ENCODE data around the gene VWA2.
"Not testable (repeated sequence)": the region's sequence is repeated elsewhere in the genome, so short reads cannot be mapped to it uniquely, and the experiment has no call there.

Gene VWA2

DNA sequence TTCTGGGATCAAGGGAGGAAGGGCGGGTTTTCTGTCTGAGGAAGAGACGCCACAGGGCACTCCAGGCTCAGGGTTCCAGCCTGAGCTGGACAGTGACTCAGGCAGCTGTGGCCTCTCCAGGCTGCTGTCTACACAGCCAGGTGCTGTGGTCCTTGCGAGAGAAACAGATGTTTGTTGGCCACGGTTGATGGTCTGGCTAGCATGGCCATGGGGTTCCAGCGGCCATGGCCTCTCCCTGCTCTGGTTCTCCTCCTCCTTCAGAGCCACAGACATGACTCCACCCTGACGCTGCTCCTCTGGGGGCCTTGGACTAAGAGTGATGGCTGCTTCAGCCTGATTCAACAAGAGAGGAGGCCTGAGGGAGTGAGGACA lies 89.4 kb downstream of the VWA2 start:
- no peaks in the 10 kb centered on the region for H3K36me3 ChIP-seq (ENCODE audit: insufficient read depth, low read length)
- peaks cover 24% of the 10 kb centered on the region for H3K27me3 ChIP-seq (ENCODE audit: control insufficient read depth, insufficient read depth, low read length)
- H3K4me2 ChIP-seq (ENCODE audit: low read length), result no peak overlapping the region
- H3K9me3 ChIP-seq (replicated peaks; ENCODE audit: low read length), result no peaks in the 10 kb centered on the region
- H3K4me1 ChIP-seq (ENCODE audit: control insufficient read depth, insufficient read depth, low read length), result no peaks in the 10 kb centered on the region
- no peak overlapping the region for H3K9ac ChIP-seq (ENCODE audit: low read depth, low read length)
- H3K4me3 ChIP-seq (ENCODE audit: low read length), result no peak overlapping the region

DNA sequence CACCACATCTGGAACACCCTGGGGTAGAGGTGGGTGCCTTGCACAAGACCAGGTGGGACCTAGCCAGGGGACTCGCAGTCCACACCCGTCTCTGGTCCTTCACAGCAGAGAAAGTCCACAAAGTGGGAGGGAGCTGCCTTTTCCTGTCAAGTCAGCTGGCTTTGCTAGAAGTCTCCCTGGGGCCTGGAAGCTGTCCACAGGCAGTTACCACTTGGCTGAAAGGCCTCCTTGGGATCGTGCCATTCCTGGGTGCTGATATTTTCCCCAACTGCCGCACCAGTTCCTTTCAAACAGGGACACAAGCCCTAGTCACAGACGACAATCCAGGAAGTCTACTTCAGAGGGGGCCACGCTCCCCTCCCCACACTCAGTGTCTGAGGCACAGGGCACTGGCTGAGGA lies 89.8 kb downstream of the VWA2 start:
- H3K9ac ChIP-seq (ENCODE audit: low read depth, low read length), result no peak overlapping the region
- H3K36me3 ChIP-seq (ENCODE audit: insufficient read depth, low read length), result no peaks in the 10 kb centered on the region
- peaks cover 25% of the 10 kb centered on the region for H3K27me3 ChIP-seq (ENCODE audit: control insufficient read depth, insufficient read depth, low read length)
- H3K4me3 ChIP-seq (ENCODE audit: low read length), result no peak overlapping the region
- H3K9me3 ChIP-seq (replicated peaks; ENCODE audit: low read length), result no peaks in the 10 kb centered on the region
- H3K4me1 ChIP-seq (ENCODE audit: control insufficient read depth, insufficient read depth, low read length), result no peaks in the 10 kb centered on the region
- no peak overlapping the region for H3K4me2 ChIP-seq (ENCODE audit: low read length)

DNA sequence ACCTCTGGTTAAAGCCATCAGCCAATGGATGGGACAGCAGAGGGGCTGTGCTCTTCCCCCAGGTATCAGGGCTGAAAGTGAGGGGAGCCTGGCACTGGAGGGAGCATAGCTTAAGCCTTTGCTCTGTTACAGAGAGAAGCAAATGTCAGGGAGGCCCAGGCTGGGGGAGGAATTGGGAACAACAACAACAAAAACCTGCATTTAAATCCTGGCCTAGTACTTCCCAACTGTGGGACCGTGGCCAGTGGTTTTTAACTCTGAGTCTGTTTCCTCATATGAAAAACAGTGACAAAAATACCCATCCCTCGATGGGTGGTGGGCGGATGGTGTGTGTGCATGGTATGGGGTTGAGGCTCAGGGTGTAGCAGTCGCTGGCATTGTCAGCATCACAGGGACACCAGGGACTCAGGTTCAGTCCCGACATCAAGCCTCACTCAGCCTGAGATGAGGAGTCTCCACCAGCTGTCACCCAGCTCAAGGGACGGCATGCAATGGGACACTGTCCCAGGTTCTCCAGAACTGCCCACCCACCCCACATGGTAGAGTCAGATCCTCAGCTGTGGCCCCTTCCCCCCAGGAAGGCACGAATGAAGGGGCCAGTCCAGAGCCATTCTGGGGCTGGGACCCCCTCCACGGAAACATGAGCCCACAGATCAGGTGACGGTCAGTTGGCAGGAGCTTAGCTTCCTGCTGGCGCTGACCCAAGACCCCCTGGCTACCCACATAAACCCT lies 90.7 kb downstream of the VWA2 start:
- H3K4me2 ChIP-seq (ENCODE audit: low read length), result no peak overlapping the region
- H3K9ac ChIP-seq (ENCODE audit: low read depth, low read length), result no peak overlapping the region
- H3K4me1 ChIP-seq (ENCODE audit: control insufficient read depth, insufficient read depth, low read length), result no peaks in the 10 kb centered on the region
- H3K27me3 ChIP-seq (ENCODE audit: control insufficient read depth, insufficient read depth, low read length), result peaks cover 33% of the 10 kb centered on the region
- H3K9me3 ChIP-seq (replicated peaks; ENCODE audit: low read length), result no peaks in the 10 kb centered on the region
- H3K4me3 ChIP-seq (ENCODE audit: low read length), result no peak overlapping the region
- H3K36me3 ChIP-seq (ENCODE audit: insufficient read depth, low read length), result no peaks in the 10 kb centered on the region

DNA sequence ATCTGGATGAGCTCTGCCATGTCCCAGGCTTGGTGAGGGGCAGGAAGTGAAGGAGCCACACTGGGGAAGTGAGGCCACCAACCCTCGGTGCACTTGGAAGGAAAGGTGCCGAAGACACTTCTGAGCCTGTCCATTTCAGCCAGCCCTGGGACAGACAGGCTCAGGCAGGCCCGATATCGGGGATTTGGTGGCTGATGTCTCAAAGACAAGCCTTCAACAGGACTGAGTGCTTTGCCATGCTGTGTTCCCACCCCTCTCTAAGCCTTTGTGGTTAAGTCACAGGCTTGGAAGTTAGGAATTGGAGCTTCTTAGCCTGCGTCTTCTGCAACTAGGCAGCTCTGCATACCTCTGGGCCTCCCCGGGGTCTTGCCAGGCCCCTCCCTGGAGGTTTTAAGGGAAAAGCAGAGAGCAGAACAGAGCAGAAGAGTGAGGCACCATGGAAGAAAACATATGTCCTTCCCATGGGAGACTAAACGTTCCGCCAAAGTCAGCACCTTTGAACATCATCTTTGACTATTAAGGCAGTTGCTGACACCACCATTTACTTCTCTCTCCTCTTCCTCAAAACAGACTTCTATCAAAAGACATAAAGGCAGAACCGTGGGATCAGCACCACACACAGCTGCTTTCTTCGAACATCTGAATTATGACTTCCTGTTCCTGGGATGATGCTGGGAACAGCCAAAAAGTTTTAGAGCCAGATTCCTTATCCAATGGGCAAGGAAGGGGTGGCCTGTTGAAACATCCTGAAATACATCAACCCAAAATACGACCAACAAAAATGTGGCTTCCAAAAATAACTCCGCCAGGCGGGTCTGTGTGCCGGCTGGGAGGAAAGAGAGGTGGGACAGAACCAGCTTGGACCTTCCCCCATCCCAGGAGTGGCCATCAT lies 93.5 kb downstream of the VWA2 start:
- H3K4me2 ChIP-seq (ENCODE audit: low read length), result no peak overlapping the region
- no peaks in the 10 kb centered on the region for H3K9me3 ChIP-seq (replicated peaks; ENCODE audit: low read length)
- H3K27me3 ChIP-seq (ENCODE audit: control insufficient read depth, insufficient read depth, low read length), result peaks cover 44% of the 10 kb centered on the region
- no peak overlapping the region for H3K4me3 ChIP-seq (ENCODE audit: low read length)
- no peaks in the 10 kb centered on the region for H3K4me1 ChIP-seq (ENCODE audit: control insufficient read depth, insufficient read depth, low read length)
- H3K9ac ChIP-seq (ENCODE audit: low read depth, low read length), result no peak overlapping the region
- H3K36me3 ChIP-seq (ENCODE audit: insufficient read depth, low read length), result no peaks in the 10 kb centered on the region

DNA sequence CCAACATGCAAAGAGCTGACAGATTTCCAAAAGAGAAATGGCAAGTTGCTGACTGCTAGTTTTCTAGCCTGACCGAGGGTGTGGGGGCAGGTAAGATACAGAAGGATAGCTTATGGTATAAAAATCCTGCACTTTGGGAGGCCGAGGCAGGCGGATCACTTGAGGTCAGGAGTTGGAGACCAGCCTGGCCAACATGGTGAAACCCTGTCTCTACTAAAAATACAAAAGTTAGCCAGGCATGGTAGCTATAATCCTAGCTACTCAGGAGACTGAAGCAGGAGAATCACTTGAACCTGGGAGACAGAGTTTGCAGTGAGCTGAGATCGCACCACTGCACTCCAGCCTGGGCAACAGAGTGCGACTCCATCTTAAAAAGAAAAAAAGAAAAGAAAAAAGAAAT lies 94.4 kb downstream of the VWA2 start:
- H3K9me3 ChIP-seq (replicated peaks; ENCODE audit: low read length); H3K4me3 ChIP-seq (ENCODE audit: low read length); H3K36me3 ChIP-seq (ENCODE audit: insufficient read depth, low read length); H3K4me2 ChIP-seq (ENCODE audit: low read length); H3K4me1 ChIP-seq (ENCODE audit: control insufficient read depth, insufficient read depth, low read length); H3K9ac ChIP-seq (ENCODE audit: low read depth, low read length): not testable (repeated sequence)
- peaks cover 45% of the 10 kb centered on the region for H3K27me3 ChIP-seq (ENCODE audit: control insufficient read depth, insufficient read depth, low read length)

DNA sequence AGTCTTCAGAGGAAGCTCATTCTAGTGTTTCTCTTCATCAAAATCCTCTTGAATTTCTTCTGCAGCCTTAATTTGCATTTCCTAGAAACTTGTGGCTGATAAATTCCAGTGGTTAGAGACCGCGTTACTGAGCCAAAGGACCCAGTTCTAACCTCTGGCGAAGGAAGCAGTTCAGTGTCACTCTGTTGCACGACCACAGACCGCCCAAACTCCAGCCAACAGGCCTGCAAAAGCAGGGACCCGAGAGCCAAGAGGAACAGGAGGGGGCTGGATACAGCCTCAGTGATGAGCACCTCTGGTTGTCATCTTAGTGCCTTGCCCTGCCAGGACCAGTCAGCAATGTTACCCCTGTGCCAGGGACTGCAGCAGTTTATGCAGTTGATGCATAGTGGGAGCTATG lies 95.2 kb downstream of the VWA2 start:
- Histone ChIP-seq H3K4me3 (ENCODE audit: low read length) (no peak overlapping the region), H3K9me3 (replicated peaks; ENCODE audit: low read length) (no peaks in the 10 kb centered on the region), H3K4me1 (ENCODE audit: control insufficient read depth, insufficient read depth, low read length) (no peaks in the 10 kb centered on the region)

DNA sequence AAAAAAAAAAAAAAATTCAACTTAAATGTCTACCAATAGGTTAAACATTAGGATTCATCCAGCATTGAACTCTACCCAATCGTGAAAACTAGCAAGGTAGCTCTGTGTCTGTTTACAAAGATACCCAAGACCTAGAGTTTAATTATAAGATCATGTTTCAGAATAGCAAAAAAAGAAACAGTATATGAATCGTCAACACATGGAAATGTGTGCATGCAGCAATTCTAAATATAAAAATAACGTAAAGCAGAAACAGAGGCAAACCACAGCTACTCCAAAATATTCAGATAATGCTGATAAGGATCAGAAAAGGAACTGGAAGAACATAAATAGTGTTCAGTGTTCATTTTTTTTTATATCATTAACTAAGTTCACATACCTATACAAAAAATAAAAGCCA lies 96.6 kb downstream of the VWA2 start:
- Histone ChIP-seq H3K9ac (ENCODE audit: low read depth, low read length) (no peak overlapping the region), H3K27me3 (ENCODE audit: control insufficient read depth, insufficient read depth, low read length) (peaks cover 40% of the 10 kb centered on the region), H3K4me1 (ENCODE audit: control insufficient read depth, insufficient read depth, low read length) (no peaks in the 10 kb centered on the region), H3K4me3 (ENCODE audit: low read length) (no peak overlapping the region), H3K9me3 (replicated peaks; ENCODE audit: low read length) (no peaks in the 10 kb centered on the region), H3K36me3 (ENCODE audit: insufficient read depth, low read length) (no peaks in the 10 kb centered on the region), H3K4me2 (ENCODE audit: low read length) (no peak overlapping the region)

More for the DNA sequence above, 95.2 kb downstream of the VWA2 start:
- no peaks in the 10 kb centered on the region for H3K36me3 ChIP-seq (ENCODE audit: insufficient read depth, low read length)
- no peak overlapping the region for H3K4me2 ChIP-seq (ENCODE audit: low read length)
- H3K27me3 ChIP-seq (ENCODE audit: control insufficient read depth, insufficient read depth, low read length), result peaks cover 42% of the 10 kb centered on the region
- H3K9ac ChIP-seq (ENCODE audit: low read depth, low read length), result no peak overlapping the region

DNA sequence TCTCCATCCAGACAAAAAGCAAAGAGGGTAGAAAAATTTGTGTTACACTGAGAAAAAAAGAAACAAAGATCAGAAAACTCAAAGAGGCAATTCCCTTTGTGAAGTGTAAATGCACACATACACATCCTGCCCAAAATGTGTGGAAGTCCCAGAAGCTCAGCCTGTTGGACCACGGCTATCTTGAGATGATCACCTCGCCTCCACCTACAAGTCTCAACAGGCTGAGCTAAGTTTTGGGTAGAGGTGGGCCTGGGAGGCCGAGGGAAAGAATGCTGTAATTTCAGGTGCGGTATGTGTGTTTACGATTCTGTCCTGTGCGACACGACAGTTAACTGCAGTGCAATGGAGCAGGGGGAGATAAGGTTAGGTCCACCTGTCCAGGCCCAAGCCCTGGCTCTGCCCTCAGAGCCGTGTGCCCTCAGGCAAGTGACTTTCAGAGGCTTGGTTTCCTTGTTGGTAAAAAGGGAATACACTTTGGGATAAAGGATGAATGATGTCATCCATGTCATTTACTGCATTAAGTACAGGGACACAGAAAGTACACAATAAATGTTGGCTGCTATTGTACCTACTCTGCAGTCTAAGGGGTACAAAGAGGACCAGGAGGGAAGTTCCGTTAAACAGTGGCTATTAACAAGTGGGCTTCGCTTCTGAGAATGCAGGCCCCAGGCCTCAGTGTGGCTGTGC lies 97.9 kb downstream of the VWA2 start:
- Histone ChIP-seq H3K9me3 (replicated peaks; ENCODE audit: low read length) (no peaks in the 10 kb centered on the region), H3K36me3 (ENCODE audit: insufficient read depth, low read length) (no peaks in the 10 kb centered on the region), H3K9ac (ENCODE audit: low read depth, low read length) (no peak overlapping the region), H3K4me3 (ENCODE audit: low read length) (no peak overlapping the region), H3K4me2 (ENCODE audit: low read length) (no peak overlapping the region), H3K4me1 (ENCODE audit: control insufficient read depth, insufficient read depth, low read length) (no peaks in the 10 kb centered on the region), H3K27me3 (ENCODE audit: control insufficient read depth, insufficient read depth, low read length) (peaks cover 48% of the 10 kb centered on the region)

DNA sequence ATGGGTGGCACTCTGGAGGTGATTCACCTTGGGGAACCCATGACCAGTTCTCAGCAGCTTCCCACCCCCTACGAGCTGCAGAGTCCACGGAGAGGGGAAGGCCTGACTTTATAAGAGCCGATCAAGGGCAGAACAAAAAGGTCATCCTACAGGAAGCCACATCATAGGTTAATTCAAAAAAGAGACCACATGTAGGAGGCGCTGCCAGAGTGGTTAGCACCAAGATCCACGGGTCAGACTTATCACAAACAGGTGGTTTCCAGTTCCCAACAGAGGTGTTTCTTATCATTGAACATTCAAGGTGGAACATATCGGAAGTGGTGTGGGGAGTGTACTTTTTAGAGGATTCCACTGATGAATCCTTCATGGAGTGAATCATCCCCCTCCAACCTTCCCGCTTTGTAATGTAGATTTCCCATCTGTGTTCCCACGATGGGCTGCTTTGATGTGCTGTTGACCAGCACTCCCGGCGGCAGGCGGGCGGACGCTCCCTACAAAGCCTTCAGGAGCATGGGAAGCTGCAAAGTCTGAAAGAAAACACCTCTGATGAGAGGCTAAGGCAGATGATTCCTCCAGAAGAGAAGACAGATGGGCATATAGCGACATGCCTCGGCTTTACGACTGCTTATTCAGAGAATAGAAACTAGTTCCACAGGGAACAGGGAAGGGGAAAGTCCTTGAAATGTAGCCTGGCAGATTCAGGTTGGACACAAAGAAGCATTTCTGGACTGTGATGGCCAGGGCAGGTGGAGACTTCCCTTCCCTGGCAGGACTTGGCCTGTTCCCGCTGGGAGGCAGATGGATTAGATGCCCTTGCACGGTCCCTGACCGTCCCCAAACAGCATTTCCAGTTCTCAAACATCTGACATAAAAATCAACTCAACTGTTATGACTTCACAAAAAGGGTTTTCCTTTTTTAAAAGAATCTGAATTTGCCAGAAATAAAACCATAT lies 98.7 kb downstream of the VWA2 start:
- no peaks in the 10 kb centered on the region for H3K4me1 ChIP-seq (ENCODE audit: control insufficient read depth, insufficient read depth, low read length)
- no peaks in the 10 kb centered on the region for H3K9me3 ChIP-seq (replicated peaks; ENCODE audit: low read length)
- H3K36me3 ChIP-seq (ENCODE audit: insufficient read depth, low read length), result no peaks in the 10 kb centered on the region
- H3K4me3 ChIP-seq (ENCODE audit: low read length), result no peak overlapping the region
- H3K9ac ChIP-seq (ENCODE audit: low read depth, low read length), result no peak overlapping the region
- peaks cover 52% of the 10 kb centered on the region for H3K27me3 ChIP-seq (ENCODE audit: control insufficient read depth, insufficient read depth, low read length)
- no peak overlapping the region for H3K4me2 ChIP-seq (ENCODE audit: low read length)

DNA sequence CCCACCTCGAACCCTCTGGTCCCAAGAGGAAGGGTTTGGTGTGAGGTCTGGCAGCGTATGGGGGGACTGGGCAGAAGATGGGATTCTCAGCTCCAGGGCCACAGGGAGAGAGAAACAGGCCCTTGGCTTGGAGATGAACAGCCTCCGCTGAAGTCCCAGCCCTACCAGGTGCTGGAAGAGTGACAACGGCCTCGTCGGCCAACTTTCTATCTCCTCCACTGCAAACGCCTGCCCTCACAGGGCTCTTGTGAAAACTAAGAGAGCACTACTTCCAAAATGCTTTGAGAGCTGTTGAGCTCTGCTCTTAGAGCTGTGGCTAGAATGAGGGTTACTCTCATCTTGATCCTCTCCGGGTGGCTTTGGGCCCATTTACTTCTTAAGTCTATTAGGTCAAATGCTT lies 101.8 kb downstream of the VWA2 start:
- H3K4me2 ChIP-seq (ENCODE audit: low read length), result no peak overlapping the region
- H3K9ac ChIP-seq (ENCODE audit: low read depth, low read length), result no peak overlapping the region
- H3K36me3 ChIP-seq (ENCODE audit: insufficient read depth, low read length), result no peaks in the 10 kb centered on the region
- no peaks in the 10 kb centered on the region for H3K9me3 ChIP-seq (replicated peaks; ENCODE audit: low read length)
- H3K27me3 ChIP-seq (ENCODE audit: control insufficient read depth, insufficient read depth, low read length), result peaks cover 37% of the 10 kb centered on the region
- H3K4me3 ChIP-seq (ENCODE audit: low read length), result no peak overlapping the region
- no peaks in the 10 kb centered on the region for H3K4me1 ChIP-seq (ENCODE audit: control insufficient read depth, insufficient read depth, low read length)
